Suprapubic skin (tissue), 4 donors: ENCODE data around the gene ISCA1.

ENCODE experiments used
- POLR2A ChIP-seq, 2 donors: fragments of 450-650 bp; IDR thresholded peaks; one replicate each; pipeline ENCODE4 v1.6.1; 2017; ENCODE audit warnings: antibody characterized with exemption in 2 of 2, mild to moderate bottlenecking in 2 of 2, moderate library complexity in 2 of 2
- POLR2AphosphoS5 ChIP-seq, 3 donors: sonication (generic); formaldehyde crosslinking; IDR thresholded peaks; one replicate each; pipeline ENCODE4 v1.6.1; 2017; ENCODE audit warnings: antibody characterized with exemption in 3 of 3

DNA sequence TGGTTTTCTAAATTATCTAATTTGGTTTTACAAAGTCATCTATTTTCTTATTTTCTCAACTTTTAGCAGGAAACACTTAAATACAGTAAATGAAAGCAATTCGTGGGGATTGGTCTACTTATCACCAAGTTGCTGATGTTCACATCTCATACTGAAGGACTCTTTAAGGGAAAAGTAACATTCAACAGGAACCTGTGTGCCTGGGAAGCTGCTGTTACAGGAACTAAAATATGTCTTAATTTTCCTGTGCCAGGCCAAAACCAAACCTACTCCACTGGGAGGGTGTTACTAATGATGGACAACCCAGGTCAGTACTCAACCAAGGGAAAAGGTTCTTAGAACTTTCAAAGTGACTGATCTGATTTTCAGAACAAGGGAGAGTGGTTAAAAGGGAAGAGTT, 5.3 kb downstream of the ISCA1 start:
- TF ChIP-seq POLR2AphosphoS5 (IDR thresholded peaks at IDR 0.05) (no peak), POLR2A (IDR thresholded peaks at IDR 0.05) (no peak)
